ENCODE data around the gene BLOC1S1.

Gene BLOC1S1

DNA sequence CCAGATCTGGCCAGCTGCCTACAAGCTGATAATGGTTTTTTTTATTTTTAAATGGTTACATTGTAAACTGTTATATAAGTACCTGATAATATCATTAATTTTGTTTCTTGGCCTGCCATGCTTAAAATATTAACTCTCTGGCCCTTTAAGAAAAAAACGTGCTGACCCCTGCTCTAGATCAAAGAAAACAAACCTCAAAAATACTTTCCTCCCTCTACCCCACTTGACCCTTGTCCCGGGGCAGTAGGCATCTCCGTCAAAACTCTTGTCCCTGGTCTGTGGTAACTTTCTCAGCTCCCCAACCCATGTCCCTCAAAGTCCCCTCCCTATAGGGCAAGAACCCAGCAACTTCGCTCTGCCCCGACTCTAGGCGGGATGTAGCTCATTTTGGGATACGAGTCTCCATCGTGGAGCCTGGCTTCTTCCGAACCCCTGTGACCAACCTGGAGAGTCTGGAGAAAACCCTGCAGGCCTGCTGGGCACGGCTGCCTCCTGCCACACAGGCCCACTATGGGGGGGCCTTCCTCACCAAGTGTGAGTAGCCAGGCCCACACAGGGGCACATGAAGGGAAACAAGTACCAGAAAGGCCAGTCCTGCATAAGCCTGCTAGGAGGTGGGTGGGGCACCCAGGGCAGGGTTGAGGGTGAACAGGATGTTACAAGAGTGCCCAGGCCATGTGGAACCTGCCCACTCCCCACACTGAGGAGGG, 7.8 kb downstream of the BLOC1S1 start:
- TF ChIP-seq, protein P1, sequence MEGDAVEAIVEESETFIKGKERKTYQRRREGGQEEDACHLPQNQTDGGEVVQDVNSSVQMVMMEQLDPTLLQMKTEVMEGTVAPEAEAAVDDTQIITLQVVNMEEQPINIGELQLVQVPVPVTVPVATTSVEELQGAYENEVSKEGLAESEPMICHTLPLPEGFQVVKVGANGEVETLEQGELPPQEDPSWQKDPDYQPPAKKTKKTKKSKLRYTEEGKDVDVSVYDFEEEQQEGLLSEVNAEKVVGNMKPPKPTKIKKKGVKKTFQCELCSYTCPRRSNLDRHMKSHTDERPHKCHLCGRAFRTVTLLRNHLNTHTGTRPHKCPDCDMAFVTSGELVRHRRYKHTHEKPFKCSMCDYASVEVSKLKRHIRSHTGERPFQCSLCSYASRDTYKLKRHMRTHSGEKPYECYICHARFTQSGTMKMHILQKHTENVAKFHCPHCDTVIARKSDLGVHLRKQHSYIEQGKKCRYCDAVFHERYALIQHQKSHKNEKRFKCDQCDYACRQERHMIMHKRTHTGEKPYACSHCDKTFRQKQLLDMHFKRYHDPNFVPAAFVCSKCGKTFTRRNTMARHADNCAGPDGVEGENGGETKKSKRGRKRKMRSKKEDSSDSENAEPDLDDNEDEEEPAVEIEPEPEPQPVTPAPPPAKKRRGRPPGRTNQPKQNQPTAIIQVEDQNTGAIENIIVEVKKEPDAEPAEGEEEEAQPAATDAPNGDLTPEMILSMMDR (conservative IDR thresholded peaks at IDR 0.05; ENCODE audit: low read depth, low read length) = no peak
- DNase-seq (ENCODE audit: low read depth) = no peak
- no peak overlapping the region for H3K4me3 ChIP-seq (ENCODE audit: low read depth, low read length)

DNA sequence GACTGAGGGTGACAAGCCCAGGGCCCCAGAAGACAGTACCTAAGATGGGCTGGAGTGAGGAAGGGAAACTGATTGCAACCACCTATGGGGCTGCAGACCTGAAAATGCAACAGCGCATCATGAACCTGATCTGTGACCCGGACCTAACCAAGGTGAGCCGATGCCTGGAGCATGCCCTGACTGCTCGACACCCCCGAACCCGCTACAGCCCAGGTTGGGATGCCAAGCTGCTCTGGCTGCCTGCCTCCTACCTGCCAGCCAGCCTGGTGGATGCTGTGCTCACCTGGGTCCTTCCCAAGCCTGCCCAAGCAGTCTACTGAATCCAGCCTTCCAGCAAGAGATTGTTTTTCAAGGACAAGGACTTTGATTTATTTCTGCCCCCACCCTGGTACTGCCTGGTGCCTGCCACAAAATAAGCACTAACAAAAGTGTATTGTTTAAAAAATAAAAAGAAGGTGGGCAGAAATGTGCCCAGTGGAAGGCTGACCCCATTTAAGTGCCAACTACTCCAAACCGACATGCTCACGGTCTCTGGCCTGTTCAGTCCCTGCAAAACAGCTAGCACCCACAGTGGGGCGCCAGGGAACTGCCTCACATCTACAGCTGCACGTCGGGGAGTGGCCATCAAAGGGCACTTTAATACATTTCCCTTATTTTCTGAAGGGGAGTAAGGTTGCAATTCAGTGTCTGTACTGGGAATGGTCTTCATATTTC, 8.5 kb downstream of the BLOC1S1 start:
- DNase-seq (ENCODE audit: low read depth) = peak; percentile 85
- H3K4me3 ChIP-seq (ENCODE audit: low read depth, low read length) = no peak overlapping the region
- TF ChIP-seq, protein P1 (conservative IDR thresholded peaks at IDR 0.05; ENCODE audit: low read depth, low read length) = peak; percentile 81

DNA sequence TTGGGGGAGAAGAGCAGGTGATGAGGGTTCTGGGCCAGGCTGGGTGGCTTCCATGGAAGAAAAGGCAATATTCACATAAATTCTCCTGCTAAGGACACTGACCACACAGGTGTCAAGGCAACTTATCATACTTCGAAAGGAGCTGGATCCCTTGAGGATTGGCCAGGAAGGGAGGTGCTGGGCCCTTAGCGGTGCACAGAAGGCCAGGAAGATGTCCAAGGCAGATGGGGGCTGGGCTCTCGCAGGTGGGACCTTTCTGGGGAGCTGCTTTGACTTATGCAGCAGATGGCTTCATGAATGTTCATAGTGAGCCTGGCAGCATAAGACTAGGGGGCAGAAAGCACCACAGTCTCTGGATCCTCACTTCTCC, 9.1 kb downstream of the BLOC1S1 start:
- H3K4me3 ChIP-seq (ENCODE audit: low read depth, low read length) = no peak overlapping the region
- DNase-seq (ENCODE audit: low read depth) = no peak
- TF ChIP-seq, protein P1 (conservative IDR thresholded peaks at IDR 0.05; ENCODE audit: low read depth, low read length) = no peak

DNA sequence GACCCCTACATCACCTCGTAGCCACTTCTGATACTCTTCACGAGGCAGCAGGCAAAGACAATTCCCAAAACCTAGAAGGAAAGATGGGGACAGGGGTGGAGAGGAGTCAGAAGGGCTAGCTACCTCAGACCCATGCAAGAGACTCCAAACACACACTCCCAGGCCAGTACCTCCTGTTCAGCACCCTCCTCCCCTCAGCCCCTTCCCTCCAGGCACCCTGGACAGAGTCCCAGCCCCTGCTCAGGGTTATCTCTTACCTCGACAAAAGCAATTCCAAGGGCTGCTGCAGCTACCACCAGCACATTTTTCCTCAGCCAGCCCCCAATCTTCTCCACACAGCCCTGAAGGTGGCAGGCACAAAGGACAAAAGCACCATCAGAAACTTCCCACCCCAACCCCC, 9.7 kb downstream of the BLOC1S1 start:
- TF ChIP-seq, protein P1 (conservative IDR thresholded peaks at IDR 0.05; ENCODE audit: low read depth, low read length) = no peak
- DNase-seq (ENCODE audit: low read depth) = no peak
- H3K4me3 ChIP-seq (ENCODE audit: low read depth, low read length) = peak overlapping the region; percentile 92

DNA sequence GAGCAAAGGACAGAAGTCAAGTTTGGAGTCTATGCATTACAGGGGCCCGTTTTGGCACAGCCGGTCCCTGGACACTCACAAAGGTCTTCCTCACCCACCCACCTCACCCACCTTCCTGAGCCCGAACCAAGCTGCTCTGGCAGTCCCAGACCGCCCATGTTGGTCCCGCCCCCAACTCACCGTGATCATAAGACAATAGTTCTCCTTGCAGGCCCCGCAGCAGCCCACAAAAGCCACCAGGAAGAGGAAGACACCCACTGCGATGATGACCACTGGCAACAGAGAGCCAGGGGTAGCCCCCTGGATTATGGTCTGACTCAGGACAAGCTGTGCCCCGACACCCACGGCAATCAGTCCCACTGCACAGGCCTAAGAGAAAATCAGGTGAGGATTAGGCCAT, 11.1 kb downstream of the BLOC1S1 start:
- no peak for DNase-seq (ENCODE audit: low read depth)
- H3K4me3 ChIP-seq (ENCODE audit: low read depth, low read length) = peak overlapping the region; percentile 92
- TF ChIP-seq, protein P1 (conservative IDR thresholded peaks at IDR 0.05; ENCODE audit: low read depth, low read length) = no peak

DNA sequence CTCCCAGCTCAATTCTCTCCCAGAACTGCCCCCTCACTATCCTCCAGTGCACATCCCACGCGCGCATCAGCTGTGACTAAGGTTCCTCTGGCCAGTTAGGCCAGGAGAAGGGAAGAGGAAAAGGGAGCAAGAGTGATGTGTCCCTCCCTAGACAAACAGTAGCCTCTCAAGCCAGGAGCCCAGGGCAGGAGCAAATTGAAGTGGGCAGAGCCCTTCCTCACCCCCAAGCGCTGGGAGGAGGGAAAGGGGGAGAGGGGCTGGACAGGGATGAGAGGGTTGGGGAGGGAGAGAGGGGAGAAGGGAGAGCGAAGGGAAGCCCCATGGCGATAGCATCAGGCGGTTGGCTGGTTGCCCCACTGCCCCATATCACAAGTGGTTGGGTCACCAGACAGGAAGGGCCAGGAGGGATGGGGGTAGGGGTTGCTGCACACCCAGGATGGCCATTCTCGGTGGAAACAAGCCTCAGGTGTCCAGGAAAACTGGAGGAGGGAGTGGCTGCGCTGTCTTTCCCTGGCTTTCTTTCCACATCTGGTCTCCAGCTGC, 11.9 kb downstream of the BLOC1S1 start:
- TF ChIP-seq, protein P1 (conservative IDR thresholded peaks at IDR 0.05; ENCODE audit: low read depth, low read length) = no peak
- DNase-seq (ENCODE audit: low read depth) = peak; percentile 65

More for the DNA sequence above, 11.9 kb downstream of the BLOC1S1 start:
- H3K4me3 ChIP-seq (ENCODE audit: low read depth, low read length) = peak overlapping the region; percentile 92

Measured in choroid plexus epithelial cell (primary cell).